HL-60 (cell line): ENCODE data around the gene POU2F1.
"Not testable (repeated sequence)": the region's sequence is repeated elsewhere in the genome, so short reads cannot be mapped to it uniquely, and the experiment has no call there.

ENCODE experiments used
- CTCF ChIP-seq: IDR thresholded peaks from one replicate; pipeline ENCODE4 v1.5.1; 2011; ENCODE audit warnings: low read length, control low read depth, inconsistent platforms; ENCODE audit not compliant: insufficient read depth
- GABPA ChIP-seq: IDR thresholded peaks from 2 replicates; pipeline ENCODE4 v1.6.1; 2012; ENCODE audit warnings: low read depth
- POLR2AphosphoS5 ChIP-seq: IDR thresholded peaks from 2 replicates; pipeline ENCODE4 v1.6.1; 2012; ENCODE audit warnings: low read depth
- REST ChIP-seq: IDR thresholded peaks from 2 replicates; pipeline ENCODE4 v1.6.1; 2012; ENCODE audit warnings: low read depth; ENCODE audit not compliant: insufficient replicate concordance

- TF ChIP-seq CTCF, POLR2AphosphoS5, REST, GABPA: not testable (repeated sequence)
Measured at GRCh38 chr1:167319206-167319605, 98.5 kb downstream of the POU2F1 start.
